ENCODE results near the gene NPEPL1.

DNA sequence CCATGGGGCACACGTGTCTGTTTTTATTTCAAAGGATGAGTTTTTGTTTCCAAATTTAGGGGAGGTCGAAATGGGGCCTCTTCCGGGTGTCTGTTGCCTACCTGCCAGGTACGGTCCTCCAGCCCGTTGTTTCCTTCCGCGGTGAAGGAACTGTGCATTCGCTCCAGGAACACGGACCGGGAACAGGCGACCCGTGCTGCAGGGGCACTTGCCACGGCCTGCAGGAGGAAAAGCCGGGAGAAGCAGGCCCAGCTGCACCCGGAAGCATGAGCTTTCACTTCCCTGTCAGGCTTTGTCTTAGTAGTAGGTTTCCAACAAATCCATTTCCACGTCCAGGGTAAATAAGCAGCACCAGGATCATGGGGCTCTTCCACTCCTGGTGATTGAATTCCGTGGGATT lies 17.0 kb upstream of the NPEPL1 start:
- no peak for TF ChIP-seq CTCF (IDR thresholded peaks at IDR 0.05)
- no peak for TF ChIP-seq POLR2A (IDR thresholded peaks at IDR 0.05)
